SK-N-MC (cell line): ENCODE results near the gene USP16.

Experiments used
- EZH2 ChIP-seq: fragments of 200-600 bp; sonication (generic); IDR thresholded peaks from one replicate; pipeline ENCODE4 v1.6.1; 2017; ENCODE audit warnings: antibody characterized with exemption
- POLR2AphosphoS5 ChIP-seq: IDR thresholded peaks from 2 replicates; pipeline ENCODE4 v1.6.1; 2012; ENCODE audit warnings: mild to moderate bottlenecking, low read depth, low read length, borderline replicate concordance

GRCh38 chr21:29018540-29018939 lies 5.9 kb upstream of the USP16 start:
- TF ChIP-seq POLR2AphosphoS5 (no peak), EZH2 (no peak)
